RWPE2 (cell line): Measurements from ENCODE around the gene SPINK2.

ENCODE experiments used
- ATAC-seq: fragments of 200-7000 bp; cut with Tn5 transposase; 3 replicates; pipeline ENCODE4 v1.9.1; 2021; ENCODE audit warnings: low read depth
- DNase-seq: peaks from one replicate; pipeline ENCODE4 v3.0.0-alpha.2; 2020; ENCODE audit warnings: low spot score
- H3K27ac ChIP-seq: fragments of 450-650 bp; 2 replicates; pipeline ENCODE4 v1.5.1; 2017; ENCODE audit warnings: mild to moderate bottlenecking; ENCODE audit not compliant: poor library complexity, severe bottlenecking
- H3K27me3 ChIP-seq: fragments of 250-450 bp; sonication (Bioruptor Pico); 2 replicates; pipeline ENCODE4 v1.5.1; 2021; ENCODE audit warnings: mild to moderate bottlenecking, moderate library complexity; ENCODE audit not compliant: insufficient read depth, poor library complexity, severe bottlenecking
- H3K36me3 ChIP-seq: fragments of 250-450 bp; sonication (Bioruptor Pico); 2 replicates; pipeline ENCODE4 v1.5.1; 2020; ENCODE audit warnings: low read depth, mild to moderate bottlenecking, moderate library complexity
- H3K4me1 ChIP-seq: fragments of 250-450 bp; sonication (Bioruptor Pico); 2 replicates; pipeline ENCODE4 v1.5.1; 2021; ENCODE audit warnings: mild to moderate bottlenecking, moderate library complexity; ENCODE audit not compliant: insufficient read depth, poor library complexity, severe bottlenecking
- H3K4me3 ChIP-seq: fragments of 250-450 bp; sonication (Bioruptor Pico); 2 replicates; pipeline ENCODE4 v1.5.1; 2021; ENCODE audit warnings: mild to moderate bottlenecking, moderate library complexity; ENCODE audit not compliant: severe bottlenecking
- H3K9me3 ChIP-seq: fragments of 250-450 bp; sonication (Bioruptor Pico); 2 replicates; pipeline ENCODE4 v1.5.1; 2021; ENCODE audit warnings: mild to moderate bottlenecking, moderate library complexity; ENCODE audit not compliant: severe bottlenecking
- CTCF ChIP-seq: fragments of 450-650 bp; IDR thresholded peaks from one replicate; pipeline ENCODE4 v1.5.1; 2017; ENCODE audit warnings: mild to moderate bottlenecking, moderate library complexity; ENCODE audit not compliant: poor library complexity, severe bottlenecking

SPINK2 gene

GRCh38 chr4:56768763-56769162, 52.7 kb downstream of the SPINK2 start:
- DNase-seq (no peak), ATAC-seq (no peak)
- no peak for TF ChIP-seq CTCF
- Histone ChIP-seq H3K4me3 (no peak overlapping the region), H3K27me3 (no peaks in the 10 kb centered on the region), H3K4me1 (no peaks in the 10 kb centered on the region), H3K9me3 (no peaks in the 10 kb centered on the region), H3K27ac (no peak overlapping the region), H3K36me3 (no peaks in the 10 kb centered on the region)

DNA sequence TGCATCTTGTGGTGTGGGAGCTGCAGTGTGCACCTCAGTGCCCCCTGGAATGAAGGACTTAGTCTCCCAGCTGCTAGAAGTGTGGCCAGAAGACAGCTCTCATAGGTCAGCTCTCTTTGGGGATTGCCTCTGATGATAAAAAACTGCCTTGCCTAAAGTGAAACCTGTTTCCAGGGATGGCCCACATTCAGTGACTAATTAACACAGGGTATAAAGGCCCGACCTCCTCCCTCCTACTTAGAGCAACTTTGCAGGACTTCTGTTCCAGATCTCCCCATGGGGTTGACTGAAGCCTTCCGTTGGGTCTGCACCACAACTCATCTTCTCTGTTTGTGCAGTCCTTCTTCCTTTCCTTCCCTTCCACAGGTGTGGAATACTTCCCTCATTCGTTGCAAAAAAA, 53.2 kb downstream of the SPINK2 start:
- no peaks in the 10 kb centered on the region for H3K4me1 ChIP-seq
- TF ChIP-seq CTCF = no peak
- ATAC-seq = no peak
- no peaks in the 10 kb centered on the region for H3K27me3 ChIP-seq
- no peak for DNase-seq
- H3K9me3 ChIP-seq = no peaks in the 10 kb centered on the region
- H3K36me3 ChIP-seq = no peaks in the 10 kb centered on the region
- H3K27ac ChIP-seq = no peak overlapping the region
- no peak overlapping the region for H3K4me3 ChIP-seq

- no peak overlapping the region for H3K4me3 ChIP-seq
- no peak for ATAC-seq
- TF ChIP-seq CTCF = no peak
- H3K27ac ChIP-seq = no peak overlapping the region
- H3K9me3 ChIP-seq = no peaks in the 10 kb centered on the region
- no peaks in the 10 kb centered on the region for H3K36me3 ChIP-seq
- H3K4me1 ChIP-seq = no peaks in the 10 kb centered on the region
- H3K27me3 ChIP-seq = no peaks in the 10 kb centered on the region
- no peak for DNase-seq
Measured at GRCh38 chr4:56767567-56767966, 53.9 kb downstream of the SPINK2 start.

DNA sequence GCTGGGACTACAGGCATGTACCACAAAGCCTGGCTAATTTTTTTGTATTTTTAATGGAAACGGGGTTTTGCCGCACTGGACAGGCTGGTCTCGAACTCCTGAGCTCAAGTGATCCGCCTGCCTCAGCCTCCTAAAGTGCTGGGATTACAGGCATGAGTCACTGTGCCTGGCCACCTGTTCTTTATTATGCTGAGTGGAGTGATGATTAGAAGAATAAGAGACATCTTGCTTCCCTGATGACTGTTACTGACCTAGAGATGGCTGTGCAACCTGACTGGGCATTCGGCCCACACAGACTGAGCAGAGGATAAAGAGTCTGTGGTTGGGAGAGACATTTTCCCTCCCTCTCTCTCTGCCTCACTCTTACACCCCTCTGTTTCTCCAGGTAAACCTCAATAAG, 56.7 kb downstream of the SPINK2 start:
- ATAC-seq (peak; percentile 52; the same call in 1 of the 3 replicates), DNase-seq (no peak)
- Histone ChIP-seq H3K9me3 (no peaks in the 10 kb centered on the region), H3K27ac (no peak overlapping the region), H3K4me3 (no peak overlapping the region), H3K36me3 (no peaks in the 10 kb centered on the region), H3K27me3 (no peaks in the 10 kb centered on the region), H3K4me1 (no peaks in the 10 kb centered on the region)
- TF ChIP-seq CTCF = no peak

- no peak overlapping the region for H3K4me3 ChIP-seq
- H3K27me3 ChIP-seq = no peaks in the 10 kb centered on the region
- H3K36me3 ChIP-seq = no peaks in the 10 kb centered on the region
- no peaks in the 10 kb centered on the region for H3K4me1 ChIP-seq
- DNase-seq (no peak), ATAC-seq (no peak)
- TF ChIP-seq CTCF = no peak
- H3K27ac ChIP-seq = no peak overlapping the region
- no peaks in the 10 kb centered on the region for H3K9me3 ChIP-seq
Measured at GRCh38 chr4:56764223-56764622, 57.3 kb downstream of the SPINK2 start.
